GM13977 (cell line): ENCODE results near the gene HNF4A.
A peak's percentile ranks its signal among the peaks of the same experiment; 100 is the strongest.

Experiments used
- DNase-seq: peaks from one replicate; pipeline ENCODE4 v3.0.0; 2012; ENCODE audit warnings: low spot score
- in situ Hi-C: fragments of 300-500 bp; cut with MboI; formaldehyde crosslinking; loops from one replicate; pipeline ENCODE4 v1.12.0; 2022; ENCODE audit warnings: low sequenced_read_pairs, low pct_unique_long_range_greater_than_20kb, mixed read lengths, inconsistent platforms; ENCODE audit not compliant: unreplicated experiment
- TF ChIP-seq, protein P1 (sequence below): IDR thresholded peaks from 2 replicates; pipeline ENCODE4 v1.5.1; 2012; ENCODE audit warnings: mild to moderate bottlenecking, control low read depth; ENCODE audit not compliant: insufficient read depth; ENCODE audit errors: extremely low read depth, missing control alignments

The HNF4A gene

GRCh38 chr20:44384423-44385027 lies 29.0 kb downstream of the HNF4A start:
- TF ChIP-seq, protein P1, sequence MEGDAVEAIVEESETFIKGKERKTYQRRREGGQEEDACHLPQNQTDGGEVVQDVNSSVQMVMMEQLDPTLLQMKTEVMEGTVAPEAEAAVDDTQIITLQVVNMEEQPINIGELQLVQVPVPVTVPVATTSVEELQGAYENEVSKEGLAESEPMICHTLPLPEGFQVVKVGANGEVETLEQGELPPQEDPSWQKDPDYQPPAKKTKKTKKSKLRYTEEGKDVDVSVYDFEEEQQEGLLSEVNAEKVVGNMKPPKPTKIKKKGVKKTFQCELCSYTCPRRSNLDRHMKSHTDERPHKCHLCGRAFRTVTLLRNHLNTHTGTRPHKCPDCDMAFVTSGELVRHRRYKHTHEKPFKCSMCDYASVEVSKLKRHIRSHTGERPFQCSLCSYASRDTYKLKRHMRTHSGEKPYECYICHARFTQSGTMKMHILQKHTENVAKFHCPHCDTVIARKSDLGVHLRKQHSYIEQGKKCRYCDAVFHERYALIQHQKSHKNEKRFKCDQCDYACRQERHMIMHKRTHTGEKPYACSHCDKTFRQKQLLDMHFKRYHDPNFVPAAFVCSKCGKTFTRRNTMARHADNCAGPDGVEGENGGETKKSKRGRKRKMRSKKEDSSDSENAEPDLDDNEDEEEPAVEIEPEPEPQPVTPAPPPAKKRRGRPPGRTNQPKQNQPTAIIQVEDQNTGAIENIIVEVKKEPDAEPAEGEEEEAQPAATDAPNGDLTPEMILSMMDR = peak; percentile 93
- in situ Hi-C loops = loop anchor here (25.0 kb wide), 1 partner anchor 228 kb away; no protein-coding TSS in a partner anchor
- DNase-seq = peak; percentile 76

DNA sequence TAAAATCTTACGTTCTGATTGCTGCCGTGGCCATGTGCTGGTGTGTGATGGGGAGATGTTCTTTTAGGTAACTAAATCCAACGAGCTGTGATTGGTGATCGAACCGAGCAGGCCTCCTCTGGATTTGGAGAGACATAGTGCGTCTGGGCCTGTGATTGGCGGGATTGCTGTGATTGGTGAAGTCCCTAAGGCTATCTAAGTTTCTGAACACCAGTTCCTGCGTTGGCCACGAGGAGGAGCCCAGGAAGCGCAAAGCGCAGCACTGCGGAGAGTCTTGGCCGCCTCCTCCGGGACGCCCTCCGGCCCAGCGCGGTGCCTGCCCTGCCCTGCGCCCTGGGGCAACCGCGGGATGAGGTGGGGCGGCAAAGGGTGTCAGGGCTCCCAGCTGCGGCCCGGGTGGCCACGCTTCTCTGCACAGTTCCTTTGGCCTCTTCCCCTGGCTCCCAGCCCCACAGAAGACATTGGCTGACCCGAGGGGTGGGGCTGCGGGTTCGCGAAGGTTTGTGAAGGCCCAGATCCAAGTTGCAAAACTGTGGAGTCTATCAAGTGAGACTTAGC lies 33.0 kb downstream of the HNF4A start:
- in situ Hi-C loops = loop anchor here (25.0 kb wide), 1 partner anchor 224 kb away; no protein-coding TSS in a partner anchor
- peak; percentile 86 for DNase-seq
- TF ChIP-seq, protein P1 = peak; percentile 91

DNA sequence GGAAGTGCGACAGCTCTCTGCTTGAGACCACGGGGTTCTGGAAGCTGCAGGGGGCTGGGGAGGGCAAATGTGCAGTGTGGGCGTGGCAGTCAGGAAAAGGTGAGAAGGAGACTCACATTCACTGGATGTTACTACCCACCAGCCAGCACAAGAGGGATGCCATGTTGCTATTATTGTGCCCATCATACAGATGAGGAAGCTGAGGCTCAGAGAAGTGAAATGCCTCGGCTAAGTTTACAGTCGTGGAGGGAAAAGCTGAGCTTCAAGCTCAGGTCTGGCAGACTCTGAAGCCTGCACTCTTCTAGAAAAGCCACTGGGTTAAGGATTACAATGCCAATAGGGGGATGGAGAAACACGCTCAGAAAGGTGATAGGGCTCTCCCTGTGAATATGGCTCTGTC lies 34.4 kb downstream of the HNF4A start:
- TF ChIP-seq, protein P1 = no peak
- no peak for DNase-seq
- in situ Hi-C loops = loop anchor here (25.0 kb wide), 1 partner anchor 222 kb away; no protein-coding TSS in a partner anchor

DNA sequence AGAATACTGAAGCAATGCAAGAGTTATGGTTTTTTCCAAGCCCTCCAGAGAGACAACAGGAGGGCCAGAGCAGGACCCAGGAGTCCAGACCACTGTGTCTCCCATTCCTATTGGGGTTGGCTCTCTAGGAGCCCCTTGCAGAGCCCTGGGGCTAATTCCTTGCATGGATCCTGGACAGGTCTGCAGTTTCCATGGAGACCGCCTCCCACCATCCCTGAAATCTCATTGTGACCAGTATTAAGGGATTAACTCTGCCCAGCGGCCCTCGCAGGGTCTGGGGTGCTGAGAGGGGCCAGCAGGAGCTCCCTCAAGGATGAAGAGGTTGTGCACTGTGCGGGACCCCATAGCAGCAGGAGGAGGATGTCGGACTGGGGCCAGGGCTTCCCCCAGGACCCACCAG lies 34.8 kb downstream of the HNF4A start:
- TF ChIP-seq, protein P1 = no peak
- no peak for DNase-seq
- in situ Hi-C loops = loop anchor here (25.0 kb wide), 1 partner anchor 222 kb away; no protein-coding TSS in a partner anchor

- in situ Hi-C loops = loop anchor here (25.0 kb wide), 1 partner anchor 220 kb away; no protein-coding TSS in a partner anchor
- TF ChIP-seq, protein P1 = no peak
- no peak for DNase-seq
Measured at GRCh38 chr20:44392088-44392775, 36.7 kb downstream of the HNF4A start.

GRCh38 chr20:44392776-44393607 lies 37.5 kb downstream of the HNF4A start:
- in situ Hi-C loops = loop anchor here (25.0 kb wide), 1 partner anchor 219 kb away; no protein-coding TSS in a partner anchor
- no peak for DNase-seq
- TF ChIP-seq, protein P1 = no peak
